ENCODE data around the gene SULF2. TPM values are rescaled to one million over a fixed set of nuclear protein-coding genes. Genes with fewer than 3 reads are reported as not detected.

SULF2 gene
- total RNA-seq, 1 experiment from 2014 or later = 13.0 TPM

DNA sequence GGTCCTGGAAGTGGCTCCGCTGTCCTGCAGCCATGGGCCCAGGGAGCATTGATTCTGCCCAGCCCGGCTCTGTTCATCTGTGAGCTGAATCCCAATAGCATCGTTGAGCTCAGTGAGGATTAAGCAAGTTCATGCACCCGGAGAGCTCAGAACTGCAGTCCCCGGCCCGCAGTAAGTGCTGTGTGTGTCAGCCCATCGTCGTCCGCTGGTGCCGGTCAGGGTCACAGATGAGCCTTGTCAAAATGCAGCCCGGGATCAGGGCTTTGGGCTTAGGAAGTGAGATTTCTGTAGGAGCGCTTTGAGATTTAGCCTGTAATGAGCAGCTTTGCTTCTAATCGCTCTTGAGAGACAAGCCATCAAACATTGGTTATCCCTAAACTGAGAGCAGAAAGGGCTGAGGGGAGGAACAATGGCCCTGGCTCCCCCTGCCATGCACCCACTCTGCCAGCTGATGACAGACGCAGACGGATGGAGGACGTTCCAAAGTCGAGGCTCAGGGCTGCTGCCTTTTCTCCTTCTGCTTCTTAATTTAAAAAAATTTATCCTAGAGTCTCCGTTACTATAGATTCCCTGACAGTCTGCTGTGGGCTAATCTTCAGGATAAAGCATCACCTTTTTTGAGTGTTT lies 25.6 kb upstream of the SULF2 start:
- H3K4me3 ChIP-seq (replicated peaks in 1 of 2; ENCODE audit: low read depth in 1 of 2, low read length in 2 of 2) = no peak overlapping the region
- H4K20me1 ChIP-seq (ENCODE audit: insufficient read depth) = no peaks in the 10 kb centered on the region
- H3K36me3 ChIP-seq (ENCODE audit: control insufficient read depth in 1 of 2, insufficient read depth in 2 of 2, low read length in 2 of 2) = no peaks in the 10 kb centered on the region
- H3K27ac ChIP-seq (ENCODE audit: low read depth, low read length) = no peak overlapping the region
- DNase-seq (ENCODE audit: low read depth, low spot score) (no peak), ATAC-seq (no peak)
- RAD21 ChIA-PET (ENCODE audit: low non-redundant PET in 1 of 2, low total read pairs in 2 of 2, uncharacterized antibody in 2 of 2, unreplicated experiment in 2 of 2) = no interaction called here
- intact Hi-C loops (cut with micrococcal nuclease) = loop anchor here (10.0 kb wide), 1 partner anchor 84 kb away; no protein-coding TSS in a partner anchor
- no TSS peak for BruUV-seq (replicated peaks)
- H3K79me2 ChIP-seq (ENCODE audit: insufficient read depth, low read length) = no peaks in the 10 kb centered on the region
- H3K27me3 ChIP-seq (ENCODE audit: insufficient read depth, low read length) = peaks cover 37% of the 10 kb centered on the region
- TF ChIP-seq CBX3 (IDR thresholded peaks at IDR 0.05; ENCODE audit: low read depth) = no peak
- TF ChIP-seq SP1 (IDR thresholded peaks at IDR 0.05; ENCODE audit: low read depth) = no peak
- no peak for TF ChIP-seq EZH2 (IDR thresholded peaks at IDR 0.05)
- TF ChIP-seq, protein P1, sequence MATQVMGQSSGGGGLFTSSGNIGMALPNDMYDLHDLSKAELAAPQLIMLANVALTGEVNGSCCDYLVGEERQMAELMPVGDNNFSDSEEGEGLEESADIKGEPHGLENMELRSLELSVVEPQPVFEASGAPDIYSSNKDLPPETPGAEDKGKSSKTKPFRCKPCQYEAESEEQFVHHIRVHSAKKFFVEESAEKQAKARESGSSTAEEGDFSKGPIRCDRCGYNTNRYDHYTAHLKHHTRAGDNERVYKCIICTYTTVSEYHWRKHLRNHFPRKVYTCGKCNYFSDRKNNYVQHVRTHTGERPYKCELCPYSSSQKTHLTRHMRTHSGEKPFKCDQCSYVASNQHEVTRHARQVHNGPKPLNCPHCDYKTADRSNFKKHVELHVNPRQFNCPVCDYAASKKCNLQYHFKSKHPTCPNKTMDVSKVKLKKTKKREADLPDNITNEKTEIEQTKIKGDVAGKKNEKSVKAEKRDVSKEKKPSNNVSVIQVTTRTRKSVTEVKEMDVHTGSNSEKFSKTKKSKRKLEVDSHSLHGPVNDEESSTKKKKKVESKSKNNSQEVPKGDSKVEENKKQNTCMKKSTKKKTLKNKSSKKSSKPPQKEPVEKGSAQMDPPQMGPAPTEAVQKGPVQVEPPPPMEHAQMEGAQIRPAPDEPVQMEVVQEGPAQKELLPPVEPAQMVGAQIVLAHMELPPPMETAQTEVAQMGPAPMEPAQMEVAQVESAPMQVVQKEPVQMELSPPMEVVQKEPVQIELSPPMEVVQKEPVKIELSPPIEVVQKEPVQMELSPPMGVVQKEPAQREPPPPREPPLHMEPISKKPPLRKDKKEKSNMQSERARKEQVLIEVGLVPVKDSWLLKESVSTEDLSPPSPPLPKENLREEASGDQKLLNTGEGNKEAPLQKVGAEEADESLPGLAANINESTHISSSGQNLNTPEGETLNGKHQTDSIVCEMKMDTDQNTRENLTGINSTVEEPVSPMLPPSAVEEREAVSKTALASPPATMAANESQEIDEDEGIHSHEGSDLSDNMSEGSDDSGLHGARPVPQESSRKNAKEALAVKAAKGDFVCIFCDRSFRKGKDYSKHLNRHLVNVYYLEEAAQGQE (IDR thresholded peaks at IDR 0.05; ENCODE audit: low read depth) = no peak
- TF ChIP-seq CEBPB (IDR thresholded peaks at IDR 0.05; ENCODE audit: low read depth) = no peak
- no peak for TF ChIP-seq RAD21 (IDR thresholded peaks at IDR 0.05; ENCODE audit: low read depth)
- TF ChIP-seq ZFX (IDR thresholded peaks at IDR 0.05) = no peak
- TF ChIP-seq, protein P2, sequence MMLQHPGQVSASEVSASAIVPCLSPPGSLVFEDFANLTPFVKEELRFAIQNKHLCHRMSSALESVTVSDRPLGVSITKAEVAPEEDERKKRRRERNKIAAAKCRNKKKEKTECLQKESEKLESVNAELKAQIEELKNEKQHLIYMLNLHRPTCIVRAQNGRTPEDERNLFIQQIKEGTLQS (IDR thresholded peaks at IDR 0.05) = no peak
- TF ChIP-seq FOSL1 (IDR thresholded peaks at IDR 0.05; ENCODE audit: low read depth) = no peak
- no peak for TF ChIP-seq ZNF274 (IDR thresholded peaks at IDR 0.05; ENCODE audit: low read depth, low read length)
- no peak for TF ChIP-seq YY1 (IDR thresholded peaks at IDR 0.05; ENCODE audit: extremely low read depth, insufficient replicate concordance, low read depth, low read length)
- TF ChIP-seq, protein P3, sequence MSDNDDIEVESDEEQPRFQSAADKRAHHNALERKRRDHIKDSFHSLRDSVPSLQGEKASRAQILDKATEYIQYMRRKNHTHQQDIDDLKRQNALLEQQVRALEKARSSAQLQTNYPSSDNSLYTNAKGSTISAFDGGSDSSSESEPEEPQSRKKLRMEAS (IDR thresholded peaks at IDR 0.05) = no peak
- TF ChIP-seq TCF7L2 (IDR thresholded peaks at IDR 0.05; ENCODE audit: borderline replicate concordance, extremely low read depth, insufficient read depth, insufficient read length) = no peak
- TF ChIP-seq POLR2AphosphoS5 (IDR thresholded peaks at IDR 0.05; ENCODE audit: low read depth, low read length) = no peak
- TF ChIP-seq, protein P4, sequence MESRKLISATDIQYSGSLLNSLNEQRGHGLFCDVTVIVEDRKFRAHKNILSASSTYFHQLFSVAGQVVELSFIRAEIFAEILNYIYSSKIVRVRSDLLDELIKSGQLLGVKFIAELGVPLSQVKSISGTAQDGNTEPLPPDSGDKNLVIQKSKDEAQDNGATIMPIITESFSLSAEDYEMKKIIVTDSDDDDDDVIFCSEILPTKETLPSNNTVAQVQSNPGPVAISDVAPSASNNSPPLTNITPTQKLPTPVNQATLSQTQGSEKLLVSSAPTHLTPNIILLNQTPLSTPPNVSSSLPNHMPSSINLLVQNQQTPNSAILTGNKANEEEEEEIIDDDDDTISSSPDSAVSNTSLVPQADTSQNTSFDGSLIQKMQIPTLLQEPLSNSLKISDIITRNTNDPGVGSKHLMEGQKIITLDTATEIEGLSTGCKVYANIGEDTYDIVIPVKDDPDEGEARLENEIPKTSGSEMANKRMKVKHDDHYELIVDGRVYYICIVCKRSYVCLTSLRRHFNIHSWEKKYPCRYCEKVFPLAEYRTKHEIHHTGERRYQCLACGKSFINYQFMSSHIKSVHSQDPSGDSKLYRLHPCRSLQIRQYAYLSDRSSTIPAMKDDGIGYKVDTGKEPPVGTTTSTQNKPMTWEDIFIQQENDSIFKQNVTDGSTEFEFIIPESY (IDR thresholded peaks at IDR 0.05; ENCODE audit: extremely low read depth, insufficient replicate concordance, low read length) = no peak
- no peak for TF ChIP-seq EGR1 (IDR thresholded peaks at IDR 0.05; ENCODE audit: low read depth)
- TF ChIP-seq POLR2A (IDR thresholded peaks at IDR 0.05; ENCODE audit: borderline replicate concordance, extremely low read depth, insufficient read depth, insufficient read length) = no peak
- TF ChIP-seq JUND (IDR thresholded peaks at IDR 0.05) = no peak
- TF ChIP-seq SRF (IDR thresholded peaks at IDR 0.05; ENCODE audit: low read depth) = no peak
- no peak for TF ChIP-seq SIN3A (IDR thresholded peaks at IDR 0.05; ENCODE audit: low read depth)
- no peak overlapping the region for H2AFZ ChIP-seq (ENCODE audit: low read depth, low read length, poor library complexity, severe bottlenecking)
- H3K9me3 ChIP-seq (ENCODE audit: control insufficient read depth in 1 of 2, insufficient read depth in 1 of 2, low read depth in 1 of 2, low read length in 2 of 2) = no peaks in the 10 kb centered on the region
- no peaks in the 10 kb centered on the region for H3K9me2 ChIP-seq (ENCODE audit: insufficient read depth)
- CTCF ChIA-PET = no interaction called here
- POLR2A ChIA-PET = no interaction called here
- no peak overlapping the region for H3K4me2 ChIP-seq (ENCODE audit: low read length)
- H3K4me1 ChIP-seq (ENCODE audit: control insufficient read depth in 1 of 2, insufficient read depth in 2 of 2, low read length in 2 of 2) = peaks cover 8 to 14% of the 10 kb centered on the region in 2 experiments; a peak in 3 of 4 replicates
- H3K9ac ChIP-seq (ENCODE audit: low read length) = no peak overlapping the region
